ENCODE data around the gene KRT76.

The KRT76 gene

GRCh38 chr12:52781399-52782082 lies 4.4 kb upstream of the KRT76 start:
- Mint-ChIP-seq H3K9me3 (peaks cover 5% of the 10 kb centered on the region), H3K4me3 (no peak overlapping the region), H3K36me3 (no peaks in the 10 kb centered on the region), H3K4me1 (no peaks in the 10 kb centered on the region), H3K27me3 (no peaks in the 10 kb centered on the region), H3K27ac (no peak overlapping the region)

- H3K9me3 Mint-ChIP-seq = no peaks in the 10 kb centered on the region
- H3K4me3 Mint-ChIP-seq = no peak overlapping the region
- H3K27ac Mint-ChIP-seq = no peak overlapping the region
- H3K4me1 Mint-ChIP-seq = no peaks in the 10 kb centered on the region
- no peaks in the 10 kb centered on the region for H3K36me3 Mint-ChIP-seq
- no peaks in the 10 kb centered on the region for H3K27me3 Mint-ChIP-seq
These were observed 2.8 kb upstream of the KRT76 start for GRCh38 chr12:52779914-52780313.

GRCh38 chr12:52778833-52779232 lies 1.7 kb upstream of the KRT76 start:
- no peaks in the 10 kb centered on the region for H3K9me3 Mint-ChIP-seq
- no peak overlapping the region for H3K4me3 Mint-ChIP-seq
- H3K27me3 Mint-ChIP-seq = no peaks in the 10 kb centered on the region
- H3K27ac Mint-ChIP-seq = no peak overlapping the region
- H3K36me3 Mint-ChIP-seq = no peaks in the 10 kb centered on the region
- no peaks in the 10 kb centered on the region for H3K4me1 Mint-ChIP-seq

DNA sequence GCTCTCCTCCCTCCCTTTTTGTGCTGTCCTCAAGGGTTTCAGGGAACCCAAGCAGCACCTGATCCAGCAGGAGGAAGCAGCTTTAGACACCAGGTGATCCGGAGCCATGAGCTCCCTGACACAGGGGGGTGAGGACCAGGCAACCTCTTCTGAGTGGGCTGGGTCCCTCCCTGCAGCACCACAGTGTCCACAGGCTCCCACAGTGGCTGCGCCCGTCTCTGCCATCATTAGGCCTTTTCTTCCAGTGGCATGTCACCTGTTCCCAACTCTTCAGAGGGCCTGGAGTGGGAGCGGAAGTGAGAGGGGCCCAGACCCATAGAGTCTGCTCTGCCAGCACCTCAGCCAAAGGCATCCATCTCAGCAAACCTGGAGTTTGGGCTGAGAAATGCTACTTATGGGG lies 421 bp upstream of the KRT76 start:
- no peaks in the 10 kb centered on the region for H3K27me3 Mint-ChIP-seq
- no peak overlapping the region for H3K4me3 Mint-ChIP-seq
- no peak overlapping the region for H3K27ac Mint-ChIP-seq
- no peaks in the 10 kb centered on the region for H3K4me1 Mint-ChIP-seq
- no peaks in the 10 kb centered on the region for H3K9me3 Mint-ChIP-seq
- H3K36me3 Mint-ChIP-seq = no peaks in the 10 kb centered on the region

DNA sequence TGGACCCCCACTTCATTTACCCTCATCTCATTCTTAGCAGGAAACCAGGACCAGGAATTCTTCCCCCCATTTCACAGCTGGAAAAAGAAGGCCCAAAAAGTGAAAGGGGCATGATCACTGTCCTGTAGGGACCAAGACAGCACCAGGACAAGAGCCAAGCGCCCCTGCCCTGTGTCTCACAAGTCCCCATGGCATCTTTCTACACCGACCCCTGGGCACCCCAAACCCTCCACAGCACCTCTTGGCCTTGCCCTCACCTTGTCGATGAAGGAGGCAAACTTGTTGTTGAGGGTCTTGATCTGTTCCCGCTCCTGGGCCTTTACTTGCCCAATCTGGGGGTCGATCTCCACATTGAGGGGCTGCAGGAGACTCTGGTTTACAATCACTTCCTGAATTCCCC lies 710 bp downstream of the KRT76 start:
- Mint-ChIP-seq H3K27me3 (no peaks in the 10 kb centered on the region), H3K4me3 (no peak overlapping the region), H3K27ac (no peak overlapping the region), H3K36me3 (no peaks in the 10 kb centered on the region), H3K9me3 (no peaks in the 10 kb centered on the region), H3K4me1 (no peaks in the 10 kb centered on the region)

DNA sequence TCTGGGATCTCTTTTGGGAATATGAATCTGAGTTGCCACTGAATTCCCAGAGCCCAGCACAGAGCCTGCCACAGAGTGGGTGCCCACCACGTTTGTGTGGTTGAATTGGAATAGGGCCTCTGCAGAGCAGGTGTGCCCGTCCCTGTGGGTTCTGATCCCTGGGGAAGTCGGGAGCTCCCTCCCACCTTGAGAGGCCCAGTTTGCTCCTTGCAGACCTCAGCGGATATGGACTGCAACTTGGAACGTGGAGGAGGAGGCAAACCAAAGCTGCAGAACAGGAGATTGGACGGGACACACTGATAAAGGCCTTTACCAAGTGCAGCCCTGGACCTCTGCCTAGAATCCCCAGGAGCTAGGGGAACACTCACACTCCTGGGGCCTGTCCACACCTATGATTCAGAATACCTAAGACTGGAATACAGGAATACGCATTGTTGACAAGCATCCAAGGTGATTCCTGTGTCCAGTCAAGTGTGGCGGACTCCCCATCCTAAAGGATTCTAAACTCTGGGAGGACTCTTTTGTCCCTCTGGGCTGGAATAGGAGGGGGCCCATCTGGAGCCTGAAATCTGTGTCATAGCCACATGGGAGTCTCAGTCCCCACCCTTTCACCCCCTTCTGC lies 2.4 kb downstream of the KRT76 start:
- Mint-ChIP-seq H3K4me3 (no peak overlapping the region), H3K36me3 (peaks cover 2% of the 10 kb centered on the region), H3K27ac (no peak overlapping the region), H3K27me3 (no peaks in the 10 kb centered on the region), H3K9me3 (no peaks in the 10 kb centered on the region), H3K4me1 (no peaks in the 10 kb centered on the region)

DNA sequence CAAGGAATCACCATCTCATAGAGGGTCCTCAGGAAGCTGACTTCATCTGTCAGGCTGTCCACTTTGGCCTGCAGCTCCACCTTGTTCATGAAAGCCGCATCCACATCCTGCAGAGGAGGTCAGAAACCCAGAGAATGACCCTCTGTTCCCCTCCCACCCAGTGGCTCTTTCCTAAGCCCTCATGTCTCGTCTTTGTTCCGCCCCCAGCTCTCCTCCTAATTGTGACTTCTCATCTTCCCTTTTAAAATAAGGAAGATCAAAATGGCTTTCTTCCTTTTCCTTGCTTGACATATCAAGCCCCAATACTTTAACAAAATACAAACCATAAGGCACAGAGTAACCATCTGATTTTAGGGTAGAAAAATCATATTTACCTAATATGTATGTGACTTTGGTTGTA lies 4.4 kb downstream of the KRT76 start:
- Mint-ChIP-seq H3K4me1 (no peaks in the 10 kb centered on the region), H3K27me3 (no peaks in the 10 kb centered on the region), H3K36me3 (peaks cover 2% of the 10 kb centered on the region), H3K9me3 (no peaks in the 10 kb centered on the region), H3K4me3 (no peak overlapping the region), H3K27ac (no peak overlapping the region)

DNA sequence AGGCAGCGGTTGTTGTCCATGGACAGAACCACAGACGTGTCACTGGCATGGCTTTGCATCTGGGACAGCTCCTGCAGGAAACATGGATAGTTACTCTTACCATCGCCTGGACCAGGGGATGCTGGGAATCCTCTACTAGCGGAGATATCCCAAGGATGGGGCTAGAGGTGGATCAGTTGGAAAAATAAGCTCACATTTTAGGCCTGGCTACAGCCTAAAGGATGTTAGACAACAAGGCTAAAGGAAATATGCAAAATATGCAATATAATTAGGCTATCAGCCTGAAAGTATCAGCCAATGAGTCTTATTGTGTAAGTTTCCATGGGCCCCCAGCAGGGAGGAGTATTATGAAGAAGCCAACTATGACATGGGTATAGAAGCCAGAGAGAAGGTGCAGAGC lies 5.0 kb downstream of the KRT76 start:
- H3K36me3 Mint-ChIP-seq = peaks cover 2% of the 10 kb centered on the region
- H3K9me3 Mint-ChIP-seq = no peaks in the 10 kb centered on the region
- H3K4me1 Mint-ChIP-seq = no peaks in the 10 kb centered on the region
- H3K4me3 Mint-ChIP-seq = no peak overlapping the region
- no peaks in the 10 kb centered on the region for H3K27me3 Mint-ChIP-seq
- H3K27ac Mint-ChIP-seq = no peak overlapping the region

DNA sequence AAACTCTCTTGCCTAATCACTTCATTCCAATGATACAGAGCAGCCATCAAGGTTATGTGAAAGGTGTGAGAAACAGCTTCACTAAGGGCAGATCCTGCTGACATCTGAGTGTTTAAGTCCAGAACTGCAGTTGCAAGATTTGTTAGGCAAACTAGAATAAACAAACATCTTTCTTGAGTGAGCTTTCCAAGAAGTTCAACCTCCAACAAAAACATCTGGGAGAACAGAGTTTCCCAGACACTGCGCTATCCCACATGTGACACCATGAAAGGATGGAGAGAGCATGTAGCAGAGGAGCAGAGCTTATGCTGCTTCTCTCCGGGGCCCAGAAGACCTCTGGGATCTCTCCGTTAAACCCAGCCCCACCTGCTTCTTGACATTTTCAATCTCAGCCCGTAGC lies 5.6 kb downstream of the KRT76 start:
- peaks cover 2% of the 10 kb centered on the region for H3K36me3 Mint-ChIP-seq
- no peak overlapping the region for H3K4me3 Mint-ChIP-seq

DNA sequence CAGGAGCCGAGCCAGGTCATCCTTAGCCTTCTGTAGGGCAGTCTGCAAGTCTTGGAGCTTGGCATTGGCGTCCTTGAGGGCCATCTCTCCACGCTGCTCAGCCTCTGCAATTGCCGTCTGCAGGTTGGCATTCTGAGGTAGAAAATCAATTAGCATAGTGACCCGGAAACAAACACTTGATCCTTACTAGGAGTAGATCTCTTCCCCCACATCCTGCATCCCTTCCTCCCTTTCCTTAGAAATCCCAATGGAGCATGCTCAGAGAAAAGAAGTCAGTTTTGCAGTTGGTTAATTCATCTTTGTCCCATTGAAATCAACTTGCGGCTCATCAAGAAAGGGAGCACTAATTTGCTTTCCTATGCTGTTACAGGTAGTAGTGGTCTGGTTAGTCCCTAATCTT lies 6.1 kb downstream of the KRT76 start:
- Mint-ChIP-seq H3K27me3 (no peaks in the 10 kb centered on the region), H3K27ac (no peak overlapping the region), H3K9me3 (no peaks in the 10 kb centered on the region), H3K36me3 (peaks cover 2% of the 10 kb centered on the region), H3K4me3 (no peak overlapping the region), H3K4me1 (no peaks in the 10 kb centered on the region)

More for the DNA sequence above, 5.6 kb downstream of the KRT76 start:
- no peak overlapping the region for H3K27ac Mint-ChIP-seq
- no peaks in the 10 kb centered on the region for H3K27me3 Mint-ChIP-seq
- H3K9me3 Mint-ChIP-seq = no peaks in the 10 kb centered on the region
- H3K4me1 Mint-ChIP-seq = no peaks in the 10 kb centered on the region

- Mint-ChIP-seq H3K4me1 (no peaks in the 10 kb centered on the region), H3K36me3 (peaks cover 2% of the 10 kb centered on the region), H3K4me3 (no peak overlapping the region), H3K27ac (no peak overlapping the region), H3K9me3 (no peaks in the 10 kb centered on the region), H3K27me3 (no peaks in the 10 kb centered on the region)
These were observed 7.2 kb downstream of the KRT76 start for GRCh38 chr12:52769946-52770345.

DNA sequence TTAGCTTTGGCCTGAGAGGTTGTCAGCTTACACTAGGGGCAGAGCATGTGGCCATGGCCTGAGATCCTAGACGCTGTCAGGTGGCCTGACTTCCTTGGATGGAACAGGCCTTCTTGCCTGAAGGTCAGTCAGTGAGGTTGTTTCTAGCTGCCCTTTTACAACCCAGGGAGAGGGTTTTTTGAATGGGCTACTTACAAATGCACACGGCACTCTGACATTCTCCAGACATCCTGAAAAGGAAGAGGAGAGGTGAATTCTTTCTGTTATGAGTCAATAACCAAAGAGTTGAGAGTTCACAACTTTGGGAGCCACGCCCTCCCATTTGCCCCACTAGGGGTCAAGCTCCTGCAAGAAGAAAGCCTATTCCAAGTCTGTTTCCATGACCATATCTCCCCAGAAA lies 7.8 kb downstream of the KRT76 start:
- H3K9me3 Mint-ChIP-seq = no peaks in the 10 kb centered on the region
- H3K27me3 Mint-ChIP-seq = no peaks in the 10 kb centered on the region

DNA sequence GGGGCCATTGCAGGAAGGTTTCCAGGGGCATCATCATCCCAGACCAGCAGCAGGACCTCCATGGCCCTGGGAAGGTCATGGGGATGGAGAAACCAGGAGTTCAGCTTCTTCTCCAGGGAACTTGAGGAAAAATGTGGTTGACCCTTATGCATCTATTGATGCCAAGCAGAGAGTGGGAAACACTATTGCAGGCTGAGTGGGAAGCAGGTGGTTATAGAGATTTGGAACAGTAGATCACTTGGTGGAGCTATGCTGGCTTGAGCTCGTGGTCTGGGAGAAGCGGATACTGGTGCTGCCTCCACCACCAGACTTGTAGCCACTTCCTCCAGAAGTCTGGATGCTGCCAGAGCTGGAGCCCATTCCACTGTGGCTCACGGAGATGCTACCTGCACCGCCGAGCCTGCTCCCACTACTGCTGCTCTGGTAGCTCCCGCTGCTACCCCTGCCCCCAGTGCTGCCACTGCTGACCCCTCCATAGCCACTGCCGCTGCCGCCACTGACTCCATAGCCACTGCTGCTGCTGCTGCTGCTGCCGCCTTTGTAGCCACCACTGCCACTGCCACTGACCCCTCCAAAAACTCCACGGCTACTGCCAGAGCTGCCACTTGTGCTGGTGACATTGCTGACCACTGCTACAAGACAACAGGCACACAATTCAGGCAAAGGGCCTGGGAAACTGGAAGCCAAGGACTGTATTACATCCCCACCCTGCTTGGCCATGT lies 8.5 kb downstream of the KRT76 start:
- Mint-ChIP-seq H3K27me3 (no peaks in the 10 kb centered on the region), H3K27ac (no peak overlapping the region), H3K36me3 (peaks cover 2% of the 10 kb centered on the region), H3K4me1 (no peaks in the 10 kb centered on the region), H3K9me3 (no peaks in the 10 kb centered on the region), H3K4me3 (no peak overlapping the region)

More for the DNA sequence above, 7.8 kb downstream of the KRT76 start:
- Mint-ChIP-seq H3K36me3 (peaks cover 2% of the 10 kb centered on the region), H3K27ac (no peak overlapping the region), H3K4me3 (no peak overlapping the region), H3K4me1 (no peaks in the 10 kb centered on the region)

DNA sequence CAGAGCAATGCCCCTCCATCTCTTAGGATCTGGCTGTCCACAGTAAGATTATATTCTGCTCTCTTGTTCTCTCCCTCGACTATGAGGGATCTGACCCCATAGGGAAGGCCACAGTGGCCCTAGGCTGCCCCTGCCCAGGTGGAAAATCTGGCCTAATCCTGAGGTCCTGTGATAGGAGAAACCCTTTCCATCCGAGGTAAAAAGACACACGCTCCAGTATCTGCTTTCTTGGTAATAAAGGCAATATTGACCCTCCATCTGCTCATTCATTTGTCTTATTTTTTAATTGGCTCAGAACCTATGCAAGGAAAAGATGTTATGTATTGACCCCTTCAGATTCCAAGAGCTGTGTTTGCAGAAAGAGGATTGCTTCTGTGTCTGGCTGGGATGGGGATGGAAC lies 9.7 kb downstream of the KRT76 start:
- H3K9me3 Mint-ChIP-seq = no peaks in the 10 kb centered on the region
- no peak overlapping the region for H3K4me3 Mint-ChIP-seq
- no peaks in the 10 kb centered on the region for H3K27me3 Mint-ChIP-seq
- no peaks in the 10 kb centered on the region for H3K4me1 Mint-ChIP-seq
- H3K27ac Mint-ChIP-seq = no peak overlapping the region
- peaks cover 2% of the 10 kb centered on the region for H3K36me3 Mint-ChIP-seq

DNA sequence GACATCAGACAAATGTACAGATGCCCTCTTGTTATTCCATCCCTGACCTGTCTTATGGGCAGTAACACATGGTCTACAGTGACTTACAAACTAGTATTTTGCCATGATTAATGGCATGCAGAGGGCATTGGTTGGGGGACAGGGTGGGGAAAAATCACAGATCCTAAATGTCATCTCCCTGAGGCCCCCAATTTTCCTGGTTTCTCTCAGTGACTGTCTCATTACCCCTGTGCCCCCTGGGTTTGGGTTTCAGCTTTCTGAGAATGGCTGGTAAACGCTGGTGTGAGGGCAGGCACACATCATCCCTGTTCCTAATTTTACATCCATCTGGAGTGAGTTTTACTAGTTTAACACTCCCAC lies 10.1 kb downstream of the KRT76 start:
- Mint-ChIP-seq H3K36me3 (peaks cover 2% of the 10 kb centered on the region), H3K4me3 (no peak overlapping the region), H3K27ac (no peak overlapping the region), H3K4me1 (no peaks in the 10 kb centered on the region), H3K9me3 (no peaks in the 10 kb centered on the region), H3K27me3 (no peaks in the 10 kb centered on the region)

GRCh38 chr12:52766351-52767019 lies 10.7 kb downstream of the KRT76 start:
- Mint-ChIP-seq H3K4me3 (no peak overlapping the region), H3K36me3 (peaks cover 2% of the 10 kb centered on the region), H3K4me1 (no peaks in the 10 kb centered on the region), H3K9me3 (no peaks in the 10 kb centered on the region), H3K27me3 (no peaks in the 10 kb centered on the region), H3K27ac (no peak overlapping the region)
